BE2C (cell line): Measurements from ENCODE around the gene LAP3.

Source experiments
- DNase-seq: peaks from one replicate; pipeline ENCODE4 v3.0.0-alpha.2; 2020
- H3K27me3 ChIP-seq: fragments of 250-450 bp; sonication (Bioruptor Pico); 2 replicates; pipeline ENCODE4 v1.5.1; 2020; ENCODE audit warnings: mild to moderate bottlenecking
- H3K36me3 ChIP-seq: fragments of 250-450 bp; sonication (Bioruptor Pico); 2 replicates; pipeline ENCODE4 v1.5.1; 2020; ENCODE audit warnings: mild to moderate bottlenecking
- H3K4me1 ChIP-seq: fragments of 250-450 bp; sonication (Bioruptor Pico); 2 replicates; pipeline ENCODE4 v1.5.1; 2020
- H3K4me3 ChIP-seq: 2 replicates; pipeline ENCODE4 v1.5.1; 2011; ENCODE audit warnings: low read depth, low read length
- H3K9me3 ChIP-seq: fragments of 250-450 bp; sonication (Bioruptor Pico); 2 replicates; pipeline ENCODE4 v1.5.1; 2020
- TF ChIP-seq, protein P1 (sequence below): IDR thresholded peaks from 2 replicates; pipeline ENCODE4 v1.5.1; 2012; ENCODE audit warnings: mild to moderate bottlenecking, low read depth, low read length

Gene LAP3

DNA sequence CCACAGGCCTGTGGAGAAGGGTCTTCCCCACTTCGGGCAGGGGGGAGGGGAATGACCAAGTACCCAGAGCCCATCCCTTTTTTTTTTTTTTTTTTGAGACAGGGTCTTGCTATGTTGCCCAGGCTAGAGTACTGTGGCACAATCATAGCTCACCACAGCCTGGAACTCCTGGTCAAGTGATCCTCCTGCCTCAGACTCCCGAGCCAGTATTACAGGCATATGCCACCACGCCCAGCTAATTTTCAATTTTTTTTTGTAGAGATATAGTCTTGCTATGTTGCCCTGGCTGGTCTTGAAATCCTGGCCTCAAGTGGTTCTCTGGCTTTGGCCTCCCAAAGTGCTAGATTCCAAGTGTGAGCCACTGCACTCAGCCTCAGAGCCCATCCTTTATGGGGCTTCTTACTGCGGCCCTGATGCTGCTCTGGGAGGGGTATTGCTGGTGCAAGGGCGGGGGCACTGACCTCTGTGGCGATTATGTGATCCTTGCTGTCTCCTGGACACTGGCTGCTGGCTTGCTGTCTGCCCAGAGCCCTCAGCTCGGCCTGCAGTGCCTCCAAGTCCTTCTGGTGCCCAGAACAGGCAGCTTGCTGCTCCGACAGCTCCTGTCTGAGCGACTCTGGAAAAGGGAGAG, 70.3 kb downstream of the LAP3 start:
- TF ChIP-seq, protein P1, sequence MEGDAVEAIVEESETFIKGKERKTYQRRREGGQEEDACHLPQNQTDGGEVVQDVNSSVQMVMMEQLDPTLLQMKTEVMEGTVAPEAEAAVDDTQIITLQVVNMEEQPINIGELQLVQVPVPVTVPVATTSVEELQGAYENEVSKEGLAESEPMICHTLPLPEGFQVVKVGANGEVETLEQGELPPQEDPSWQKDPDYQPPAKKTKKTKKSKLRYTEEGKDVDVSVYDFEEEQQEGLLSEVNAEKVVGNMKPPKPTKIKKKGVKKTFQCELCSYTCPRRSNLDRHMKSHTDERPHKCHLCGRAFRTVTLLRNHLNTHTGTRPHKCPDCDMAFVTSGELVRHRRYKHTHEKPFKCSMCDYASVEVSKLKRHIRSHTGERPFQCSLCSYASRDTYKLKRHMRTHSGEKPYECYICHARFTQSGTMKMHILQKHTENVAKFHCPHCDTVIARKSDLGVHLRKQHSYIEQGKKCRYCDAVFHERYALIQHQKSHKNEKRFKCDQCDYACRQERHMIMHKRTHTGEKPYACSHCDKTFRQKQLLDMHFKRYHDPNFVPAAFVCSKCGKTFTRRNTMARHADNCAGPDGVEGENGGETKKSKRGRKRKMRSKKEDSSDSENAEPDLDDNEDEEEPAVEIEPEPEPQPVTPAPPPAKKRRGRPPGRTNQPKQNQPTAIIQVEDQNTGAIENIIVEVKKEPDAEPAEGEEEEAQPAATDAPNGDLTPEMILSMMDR, result no peak
- Histone ChIP-seq H3K36me3 (no peaks in the 10 kb centered on the region; the same call in 1 of the 2 replicates), H3K9me3 (no peaks in the 10 kb centered on the region; the same call in 1 of the 2 replicates), H3K4me3 (no peak overlapping the region), H3K27me3 (no peaks in the 10 kb centered on the region), H3K4me1 (no peaks in the 10 kb centered on the region)
- DNase-seq, result no peak

GRCh38 chr4:17647927-17648326, 70.9 kb downstream of the LAP3 start:
- no peaks in the 10 kb centered on the region; the same call in 1 of the 2 replicates for H3K9me3 ChIP-seq
- H3K36me3 ChIP-seq, result no peaks in the 10 kb centered on the region
- H3K4me3 ChIP-seq, result no peak overlapping the region
- DNase-seq, result no peak
- H3K27me3 ChIP-seq, result no peaks in the 10 kb centered on the region
- TF ChIP-seq, protein P1, result peak; percentile 16; the same call in 1 of the 2 replicates
- H3K4me1 ChIP-seq, result no peaks in the 10 kb centered on the region

DNA sequence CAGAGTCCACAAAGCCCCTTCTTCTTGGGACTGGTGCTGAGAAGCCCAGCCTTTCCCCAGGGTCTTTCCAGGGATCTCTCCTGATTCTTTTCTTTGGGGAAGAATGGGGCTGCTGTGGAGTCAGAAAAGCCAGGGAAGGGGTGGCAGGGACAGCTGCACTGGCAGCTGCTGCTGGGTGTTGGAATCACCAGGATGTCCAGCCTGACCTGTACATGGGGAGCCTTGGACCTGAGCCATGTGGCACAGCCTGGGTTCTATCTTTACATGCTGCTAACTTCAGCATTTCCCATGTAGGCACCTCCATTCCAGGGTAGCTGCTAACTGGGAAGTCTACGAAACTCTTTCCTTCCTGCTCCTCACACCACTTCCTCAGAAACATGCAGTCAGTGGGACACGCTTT, 73.4 kb downstream of the LAP3 start:
- no peaks in the 10 kb centered on the region for H3K27me3 ChIP-seq
- no peaks in the 10 kb centered on the region for H3K4me1 ChIP-seq
- H3K4me3 ChIP-seq, result no peak overlapping the region
- DNase-seq, result no peak
- H3K36me3 ChIP-seq, result no peaks in the 10 kb centered on the region
- no peaks in the 10 kb centered on the region for H3K9me3 ChIP-seq
- TF ChIP-seq, protein P1, result no peak

GRCh38 chr4:17654701-17655100, 77.7 kb downstream of the LAP3 start:
- Histone ChIP-seq H3K27me3 (no peaks in the 10 kb centered on the region), H3K4me3 (no peak overlapping the region), H3K36me3 (no peaks in the 10 kb centered on the region), H3K4me1 (no peaks in the 10 kb centered on the region), H3K9me3 (no peaks in the 10 kb centered on the region)
- TF ChIP-seq, protein P1, result no peak
- DNase-seq, result no peak

- H3K4me3 ChIP-seq, result no peak overlapping the region
- no peaks in the 10 kb centered on the region for H3K36me3 ChIP-seq
- no peak for DNase-seq
- no peaks in the 10 kb centered on the region for H3K9me3 ChIP-seq
- H3K27me3 ChIP-seq, result no peaks in the 10 kb centered on the region
- TF ChIP-seq, protein P1, result no peak
- no peaks in the 10 kb centered on the region for H3K4me1 ChIP-seq
Observed at GRCh38 chr4:17657090-17657489, 80.1 kb downstream of the LAP3 start.
